ENCODE measurements around the gene CCDC159.
A peak's percentile ranks its signal among the peaks of the same experiment; 100 is the strongest.

Gene CCDC159

DNA sequence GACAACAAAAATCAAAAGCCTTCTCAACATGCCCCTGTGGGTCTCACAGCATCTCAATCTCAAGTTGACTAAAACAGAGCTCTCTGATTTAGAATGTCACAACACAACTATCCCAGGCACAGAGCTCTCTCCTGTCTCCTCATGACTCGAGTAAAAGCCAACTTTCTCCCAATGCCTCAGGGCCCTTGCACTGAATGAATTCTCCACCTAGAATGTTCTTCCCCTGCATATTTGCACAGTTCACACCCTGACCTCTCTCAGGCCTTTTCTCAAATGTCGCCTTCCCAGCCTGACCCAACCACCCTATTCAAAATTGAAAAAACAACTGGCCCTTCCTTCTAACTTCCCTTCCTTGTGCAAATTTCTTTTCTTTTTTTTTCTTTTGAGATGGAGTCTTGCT lies 24.4 kb downstream of the CCDC159 start:
- TF ChIP-seq REST (IDR thresholded peaks at IDR 0.05; ENCODE audit: insufficient read depth in 1 of 2, low read depth in 2 of 2, low read length in 2 of 2), result no peak
- no peak for TF ChIP-seq FOXP2 (optimal IDR thresholded peaks at IDR 0.05; ENCODE audit: borderline replicate concordance, extremely low read depth, extremely low read length, insufficient read depth)
- no peak for TF ChIP-seq SIN3A (IDR thresholded peaks at IDR 0.05; ENCODE audit: borderline replicate concordance, insufficient read depth, low read length)
- no peak for TF ChIP-seq TAF1 (IDR thresholded peaks at IDR 0.05; ENCODE audit: borderline replicate concordance, insufficient read depth, low read length)
- TF ChIP-seq POLR2AphosphoS5 (IDR thresholded peaks at IDR 0.05; ENCODE audit: low read depth, low read length), result no peak

- TF ChIP-seq REST (IDR thresholded peaks at IDR 0.05; ENCODE audit: insufficient read depth in 1 of 2, low read depth in 2 of 2, low read length in 2 of 2), result no peak
- TF ChIP-seq SIN3A (IDR thresholded peaks at IDR 0.05; ENCODE audit: borderline replicate concordance, insufficient read depth, low read length), result no peak
- no peak for TF ChIP-seq TAF1 (IDR thresholded peaks at IDR 0.05; ENCODE audit: borderline replicate concordance, insufficient read depth, low read length)
- TF ChIP-seq FOXP2 (optimal IDR thresholded peaks at IDR 0.05; ENCODE audit: borderline replicate concordance, extremely low read depth, extremely low read length, insufficient read depth), result no peak
- TF ChIP-seq POLR2AphosphoS5 (IDR thresholded peaks at IDR 0.05; ENCODE audit: low read depth, low read length), result no peak
These were observed 27.0 kb downstream of the CCDC159 start for GRCh38 chr19:11373166-11373884.

DNA sequence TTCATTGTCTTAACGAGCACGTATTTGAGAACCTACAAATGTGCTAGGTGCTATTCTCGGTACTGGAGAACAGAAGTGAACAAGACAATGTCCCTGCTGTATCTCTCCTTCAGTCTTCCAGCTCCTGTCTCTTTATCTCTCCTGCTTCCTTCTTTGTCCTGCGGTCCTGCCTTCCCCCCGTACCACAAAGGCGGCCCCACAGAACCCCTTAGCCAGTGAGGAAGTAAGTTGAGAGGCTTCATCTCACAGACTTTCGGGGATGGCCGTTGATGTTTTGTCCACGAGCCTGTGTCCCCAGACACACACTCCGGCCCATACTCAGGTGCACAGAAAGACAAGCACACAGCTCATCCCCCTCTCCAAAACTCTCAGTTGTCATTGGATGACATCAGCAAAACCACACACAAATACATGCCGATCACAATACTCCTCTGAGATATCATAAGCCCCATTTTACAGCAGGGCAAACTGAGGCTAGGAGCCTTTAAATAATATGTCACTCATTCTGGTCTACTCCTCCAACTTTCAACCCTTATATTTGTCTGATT lies 27.6 kb downstream of the CCDC159 start:
- TF ChIP-seq FOXP2 (optimal IDR thresholded peaks at IDR 0.05; ENCODE audit: borderline replicate concordance, extremely low read depth, extremely low read length, insufficient read depth), result no peak
- no peak for TF ChIP-seq SIN3A (IDR thresholded peaks at IDR 0.05; ENCODE audit: borderline replicate concordance, insufficient read depth, low read length)
- no peak for TF ChIP-seq TAF1 (IDR thresholded peaks at IDR 0.05; ENCODE audit: borderline replicate concordance, insufficient read depth, low read length)
- no peak for TF ChIP-seq POLR2AphosphoS5 (IDR thresholded peaks at IDR 0.05; ENCODE audit: low read depth, low read length)
- no peak for TF ChIP-seq REST (IDR thresholded peaks at IDR 0.05; ENCODE audit: insufficient read depth in 1 of 2, low read depth in 2 of 2, low read length in 2 of 2)

- TF ChIP-seq REST (IDR thresholded peaks at IDR 0.05; ENCODE audit: insufficient read depth in 1 of 2, low read depth in 2 of 2, low read length in 2 of 2) (no peak), TAF1 (IDR thresholded peaks at IDR 0.05; ENCODE audit: borderline replicate concordance, insufficient read depth, low read length) (no peak), SIN3A (IDR thresholded peaks at IDR 0.05; ENCODE audit: borderline replicate concordance, insufficient read depth, low read length) (no peak), POLR2AphosphoS5 (IDR thresholded peaks at IDR 0.05; ENCODE audit: low read depth, low read length) (peak; percentile 75), FOXP2 (optimal IDR thresholded peaks at IDR 0.05; ENCODE audit: borderline replicate concordance, extremely low read depth, extremely low read length, insufficient read depth) (peak; percentile 46)
These were observed 28.3 kb downstream of the CCDC159 start, which contains the start of gene SWSAP1 for GRCh38 chr19:11374433-11375142. SWSAP1 (plus strand) TSS chr19:11374666; CDS start chr19:11374681, 15 bp downstream.

Data from PFSK-1 (cell line).